RWPE2 (cell line): ENCODE results near the gene FOXRED2.
A peak's percentile ranks its signal among the peaks of the same experiment; 100 is the strongest.

ENCODE experiments used
- ATAC-seq: fragments of 200-7000 bp; cut with Tn5 transposase; 3 replicates; pipeline ENCODE4 v1.9.1; 2021; ENCODE audit warnings: low read depth
- DNase-seq: peaks from one replicate; pipeline ENCODE4 v3.0.0-alpha.2; 2020; ENCODE audit warnings: low spot score
- H3K27ac ChIP-seq: fragments of 450-650 bp; 2 replicates; pipeline ENCODE4 v1.5.1; 2017; ENCODE audit warnings: mild to moderate bottlenecking; ENCODE audit not compliant: poor library complexity, severe bottlenecking
- H3K27me3 ChIP-seq: fragments of 250-450 bp; sonication (Bioruptor Pico); 2 replicates; pipeline ENCODE4 v1.5.1; 2021; ENCODE audit warnings: mild to moderate bottlenecking, moderate library complexity; ENCODE audit not compliant: insufficient read depth, poor library complexity, severe bottlenecking
- H3K36me3 ChIP-seq: fragments of 250-450 bp; sonication (Bioruptor Pico); 2 replicates; pipeline ENCODE4 v1.5.1; 2020; ENCODE audit warnings: low read depth, mild to moderate bottlenecking, moderate library complexity
- H3K4me1 ChIP-seq: fragments of 250-450 bp; sonication (Bioruptor Pico); 2 replicates; pipeline ENCODE4 v1.5.1; 2021; ENCODE audit warnings: mild to moderate bottlenecking, moderate library complexity; ENCODE audit not compliant: insufficient read depth, poor library complexity, severe bottlenecking
- H3K4me3 ChIP-seq: fragments of 250-450 bp; sonication (Bioruptor Pico); 2 replicates; pipeline ENCODE4 v1.5.1; 2021; ENCODE audit warnings: mild to moderate bottlenecking, moderate library complexity; ENCODE audit not compliant: severe bottlenecking
- H3K9me3 ChIP-seq: fragments of 250-450 bp; sonication (Bioruptor Pico); 2 replicates; pipeline ENCODE4 v1.5.1; 2021; ENCODE audit warnings: mild to moderate bottlenecking, moderate library complexity; ENCODE audit not compliant: severe bottlenecking
- TF ChIP-seq, protein P1 (sequence below): fragments of 450-650 bp; IDR thresholded peaks from one replicate; pipeline ENCODE4 v1.5.1; 2017; ENCODE audit warnings: mild to moderate bottlenecking, moderate library complexity; ENCODE audit not compliant: poor library complexity, severe bottlenecking

Gene FOXRED2

DNA sequence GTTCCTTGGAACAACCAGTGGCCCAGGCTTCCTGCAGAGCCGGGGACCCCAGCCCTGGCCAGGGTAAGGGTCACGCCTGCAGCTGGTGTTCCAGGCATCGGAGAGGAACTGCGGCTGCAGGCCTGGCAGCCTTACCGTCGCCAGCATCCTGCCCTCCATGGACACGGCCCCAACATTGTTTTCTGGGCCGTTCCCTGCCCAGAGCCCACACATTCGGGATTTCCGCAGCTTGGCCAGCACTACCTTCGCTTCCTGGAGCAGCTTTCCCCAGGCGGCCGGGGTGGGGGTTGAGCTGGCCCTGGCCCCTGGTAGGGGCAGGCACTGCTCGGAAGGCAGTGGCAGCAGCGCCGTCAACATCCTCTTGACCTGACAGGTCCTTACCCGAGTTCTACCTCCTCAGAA, 43.1 kb downstream of the FOXRED2 start:
- H3K36me3 ChIP-seq, result peaks cover 3% of the 10 kb centered on the region
- TF ChIP-seq, protein P1, sequence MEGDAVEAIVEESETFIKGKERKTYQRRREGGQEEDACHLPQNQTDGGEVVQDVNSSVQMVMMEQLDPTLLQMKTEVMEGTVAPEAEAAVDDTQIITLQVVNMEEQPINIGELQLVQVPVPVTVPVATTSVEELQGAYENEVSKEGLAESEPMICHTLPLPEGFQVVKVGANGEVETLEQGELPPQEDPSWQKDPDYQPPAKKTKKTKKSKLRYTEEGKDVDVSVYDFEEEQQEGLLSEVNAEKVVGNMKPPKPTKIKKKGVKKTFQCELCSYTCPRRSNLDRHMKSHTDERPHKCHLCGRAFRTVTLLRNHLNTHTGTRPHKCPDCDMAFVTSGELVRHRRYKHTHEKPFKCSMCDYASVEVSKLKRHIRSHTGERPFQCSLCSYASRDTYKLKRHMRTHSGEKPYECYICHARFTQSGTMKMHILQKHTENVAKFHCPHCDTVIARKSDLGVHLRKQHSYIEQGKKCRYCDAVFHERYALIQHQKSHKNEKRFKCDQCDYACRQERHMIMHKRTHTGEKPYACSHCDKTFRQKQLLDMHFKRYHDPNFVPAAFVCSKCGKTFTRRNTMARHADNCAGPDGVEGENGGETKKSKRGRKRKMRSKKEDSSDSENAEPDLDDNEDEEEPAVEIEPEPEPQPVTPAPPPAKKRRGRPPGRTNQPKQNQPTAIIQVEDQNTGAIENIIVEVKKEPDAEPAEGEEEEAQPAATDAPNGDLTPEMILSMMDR, result no peak
- H3K4me1 ChIP-seq, result peaks cover 56% of the 10 kb centered on the region
- peak overlapping the region; percentile 91 for H3K27ac ChIP-seq
- no peak overlapping the region for H3K4me3 ChIP-seq
- H3K9me3 ChIP-seq, result no peaks in the 10 kb centered on the region
- no peak for DNase-seq
- H3K27me3 ChIP-seq, result no peaks in the 10 kb centered on the region
- ATAC-seq, result no peak

DNA sequence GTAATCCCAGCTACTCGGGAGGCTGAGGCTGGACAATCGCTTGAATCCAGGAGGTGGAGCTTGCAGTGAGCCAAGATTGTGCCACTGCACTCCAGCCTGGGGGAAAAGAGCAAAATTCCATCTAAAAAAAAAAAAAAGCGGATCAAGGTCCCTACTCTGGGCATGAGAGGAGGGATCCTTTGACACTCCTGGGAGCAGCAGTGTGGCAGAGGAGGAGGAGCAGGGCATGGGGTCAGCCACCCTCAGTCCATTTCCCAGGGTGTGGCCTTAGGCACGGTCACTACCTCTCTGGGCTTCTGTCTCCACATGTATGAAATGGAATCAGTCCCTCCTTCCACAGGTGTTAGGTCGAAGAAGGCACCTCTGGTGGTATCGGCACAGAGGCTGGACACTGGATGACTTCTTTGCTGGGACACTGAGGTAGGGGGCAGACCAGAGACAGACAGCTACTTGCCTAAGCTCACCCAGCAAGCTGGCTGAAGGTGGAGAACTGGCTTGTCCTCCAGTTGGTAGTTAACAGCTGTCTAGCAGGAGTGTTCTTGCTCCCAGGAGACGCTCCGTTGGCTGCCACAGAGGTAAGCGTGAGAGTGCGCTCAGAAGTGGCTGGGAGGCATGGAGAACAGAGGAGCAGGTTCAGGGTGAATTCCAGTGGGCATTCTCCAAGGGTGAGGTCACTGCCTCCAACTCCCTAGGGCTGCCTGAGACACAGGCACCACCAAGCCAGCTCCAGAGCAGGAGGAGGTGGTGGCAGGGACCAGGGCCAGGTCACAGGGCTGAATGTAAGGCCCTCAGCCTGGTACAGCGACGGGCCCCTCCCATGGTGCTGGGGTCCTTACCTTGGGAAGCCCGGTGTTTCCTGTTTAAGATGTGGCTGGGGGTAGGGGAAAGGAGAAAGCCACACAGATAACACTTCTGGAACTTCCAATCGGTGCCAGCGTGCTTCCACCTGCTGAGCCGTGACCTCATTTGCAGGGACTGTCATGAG, 44.9 kb downstream of the FOXRED2 start:
- H3K36me3 ChIP-seq, result no peaks in the 10 kb centered on the region; the same call in 1 of the 2 replicates
- TF ChIP-seq, protein P1, result no peak
- no peak overlapping the region for H3K4me3 ChIP-seq
- peaks cover 38% of the 10 kb centered on the region for H3K4me1 ChIP-seq
- DNase-seq (peak; percentile 85), ATAC-seq (peak; percentile 80)
- no peaks in the 10 kb centered on the region for H3K27me3 ChIP-seq
- no peaks in the 10 kb centered on the region for H3K9me3 ChIP-seq
- H3K27ac ChIP-seq, result peak overlapping the region; percentile 49

DNA sequence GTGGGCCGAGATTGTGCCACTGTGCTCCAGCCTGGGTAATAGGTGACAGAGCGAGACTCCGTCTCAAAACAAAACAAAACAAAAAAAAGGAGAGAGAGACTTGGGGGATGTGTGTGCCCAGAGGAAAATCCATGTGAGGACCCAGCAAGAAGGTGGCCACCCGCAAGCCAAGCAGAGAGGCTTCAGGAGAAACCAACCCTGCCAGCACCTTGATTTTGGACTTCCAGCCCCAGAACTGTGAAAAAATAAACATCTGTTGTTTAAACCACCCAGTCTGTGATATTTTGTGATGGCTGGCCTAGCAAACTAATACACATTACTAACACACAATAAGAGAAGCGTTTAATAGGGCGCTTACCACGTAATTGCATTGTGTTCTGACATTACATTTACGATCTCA, 46.6 kb downstream of the FOXRED2 start:
- TF ChIP-seq, protein P1, result no peak
- Histone ChIP-seq H3K9me3 (no peaks in the 10 kb centered on the region), H3K27ac (no peak overlapping the region), H3K27me3 (no peaks in the 10 kb centered on the region), H3K4me1 (peaks cover 22% of the 10 kb centered on the region), H3K4me3 (no peak overlapping the region), H3K36me3 (no peaks in the 10 kb centered on the region)
- no peak for DNase-seq
- no peak for ATAC-seq

DNA sequence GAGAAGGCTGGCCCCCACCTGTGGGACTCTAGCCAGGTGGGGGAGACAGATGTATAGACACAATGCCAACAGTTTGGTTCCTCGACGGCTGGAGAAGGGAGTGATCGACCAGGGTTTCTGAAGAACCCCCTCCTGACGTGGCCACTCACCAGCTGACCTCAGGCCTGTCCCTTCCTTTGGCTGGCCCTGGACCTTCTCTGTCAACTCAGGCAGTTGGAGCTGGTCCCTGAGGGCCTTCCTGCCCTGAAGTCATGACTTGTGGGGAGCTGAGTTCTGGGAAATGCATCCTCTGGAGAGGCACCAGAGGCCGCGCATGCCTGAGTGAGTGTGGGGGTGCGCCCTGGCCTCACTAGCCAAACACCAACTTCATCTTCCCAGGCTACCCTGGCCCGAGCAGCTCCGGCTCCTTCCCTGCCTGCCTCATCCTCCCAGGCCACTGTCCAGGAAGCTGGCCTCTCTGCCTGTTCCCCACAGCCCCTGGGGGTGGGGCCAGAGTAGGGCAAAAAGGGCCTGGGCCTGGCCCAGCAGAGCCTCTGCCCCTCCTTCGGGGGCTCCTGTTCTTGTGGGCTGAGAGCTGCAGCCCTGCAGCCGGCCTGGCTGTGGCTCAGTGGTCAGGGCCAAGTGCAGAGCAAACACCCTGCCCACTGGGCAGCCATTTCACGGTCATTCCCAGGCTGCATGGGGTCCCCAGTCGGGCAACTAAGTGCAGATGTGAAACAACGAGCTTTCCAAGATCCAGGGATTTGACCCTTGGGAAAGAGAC, 49.0 kb downstream of the FOXRED2 start:
- Histone ChIP-seq H3K27ac (no peak overlapping the region), H3K36me3 (no peaks in the 10 kb centered on the region), H3K4me3 (no peak overlapping the region), H3K4me1 (peaks cover 13% of the 10 kb centered on the region), H3K9me3 (no peaks in the 10 kb centered on the region), H3K27me3 (no peaks in the 10 kb centered on the region)
- TF ChIP-seq, protein P1, result no peak
- DNase-seq (no peak), ATAC-seq (no peak)
